DLD1 (cell line): ENCODE data around the gene CHMP3.
"Not testable (repeated sequence)": the region's sequence is repeated elsewhere in the genome, so short reads cannot be mapped to it uniquely, and the experiment has no call there.

Experiments used
- in situ Hi-C: cut with HindIII; loops from 2 replicates; pipeline ENCODE4 v1.10.0; 2017; ENCODE audit warnings: low sequenced_read_pairs

CHMP3 gene

DNA sequence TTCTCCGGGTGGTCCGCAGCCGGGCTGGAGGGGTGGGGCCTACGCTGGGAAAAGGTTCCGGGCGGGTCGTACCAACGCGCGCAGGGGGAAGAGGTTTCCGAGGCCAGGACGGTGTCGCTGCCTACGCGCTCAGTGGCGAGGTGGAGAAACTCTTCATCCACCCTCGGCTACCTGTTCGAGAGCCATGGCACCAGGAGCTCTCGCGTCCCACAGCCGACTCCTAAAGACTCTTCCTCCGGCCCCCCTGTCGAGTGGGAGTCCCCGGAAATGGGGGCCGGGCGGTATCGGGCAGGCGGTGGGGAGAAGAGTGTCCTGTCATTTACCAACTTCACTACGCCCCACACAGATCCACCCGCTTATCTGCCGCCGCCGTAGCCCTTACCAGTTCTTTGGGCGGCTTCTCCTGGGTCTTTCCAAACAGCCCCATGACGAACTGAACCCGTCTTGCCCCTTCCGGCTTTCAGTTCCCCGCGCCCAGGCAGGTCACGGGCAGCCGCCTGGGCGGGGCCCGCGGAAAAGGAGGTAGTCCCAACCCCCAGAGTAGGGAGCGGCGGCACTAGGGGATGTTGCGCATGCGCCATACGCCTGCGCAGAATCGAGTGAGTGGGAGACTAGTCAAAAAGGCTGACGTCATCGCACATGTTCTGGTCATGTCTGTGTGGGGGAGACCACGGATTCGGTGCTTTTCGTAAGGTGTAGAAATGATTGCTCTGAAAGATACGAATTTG is at the start of gene CHMP3:
TSS of gene CHMP3 (minus strand) at position 522 of the 728 bp plus-strand sequence. CDS start at position 427, 95 bp downstream.
- in situ Hi-C loops: no loop called here

DNA sequence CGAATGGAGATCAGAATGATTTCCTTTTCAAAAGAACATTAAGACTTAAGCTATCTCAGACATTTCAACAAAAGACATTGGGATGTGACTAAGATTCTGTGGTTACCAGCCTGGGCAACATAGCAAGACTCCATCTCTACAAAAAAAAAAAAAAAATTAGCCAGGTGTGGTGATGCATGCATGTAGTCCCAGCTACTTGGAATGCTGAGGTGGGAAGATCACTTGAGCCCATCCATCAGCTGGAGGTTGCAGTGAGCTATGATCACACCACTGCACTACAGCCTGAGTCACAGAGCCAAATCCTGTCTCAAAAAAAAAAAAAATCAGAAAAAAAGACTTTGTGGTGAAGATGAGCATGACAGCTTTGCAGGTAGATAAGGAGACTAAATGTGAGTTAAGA is 47.6 kb upstream of the CHMP3 start:
- in situ Hi-C loops: no loop called here

DNA sequence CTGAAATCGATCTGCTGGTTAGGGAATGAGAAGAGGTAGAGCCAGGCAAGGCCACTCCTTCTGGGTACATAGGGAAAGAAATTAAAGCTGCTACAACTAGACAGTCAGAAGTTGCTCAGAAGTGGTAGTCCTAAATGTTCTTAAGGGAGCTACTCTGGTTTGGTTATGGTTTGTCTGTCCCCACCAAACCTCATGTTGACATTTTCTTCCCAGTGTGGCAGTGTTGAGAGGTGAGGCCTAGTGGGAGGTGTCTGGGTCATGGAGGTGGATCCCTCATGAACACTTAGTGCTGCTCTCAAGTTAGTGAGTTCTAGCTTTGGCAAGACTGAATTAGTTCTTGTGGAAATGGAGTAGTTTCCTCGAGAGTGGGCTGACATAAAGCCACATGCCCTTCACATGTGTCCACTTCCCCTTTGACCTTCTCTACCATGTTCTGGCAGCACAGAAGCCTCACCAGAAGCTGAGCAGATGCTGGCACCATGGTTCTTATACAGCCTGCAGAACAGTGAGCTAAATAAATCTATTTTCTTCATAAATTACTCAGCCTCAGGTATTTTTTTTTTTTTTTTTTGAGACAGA is 45.7 kb upstream of the CHMP3 start:
- in situ Hi-C loops: no loop called here

DNA sequence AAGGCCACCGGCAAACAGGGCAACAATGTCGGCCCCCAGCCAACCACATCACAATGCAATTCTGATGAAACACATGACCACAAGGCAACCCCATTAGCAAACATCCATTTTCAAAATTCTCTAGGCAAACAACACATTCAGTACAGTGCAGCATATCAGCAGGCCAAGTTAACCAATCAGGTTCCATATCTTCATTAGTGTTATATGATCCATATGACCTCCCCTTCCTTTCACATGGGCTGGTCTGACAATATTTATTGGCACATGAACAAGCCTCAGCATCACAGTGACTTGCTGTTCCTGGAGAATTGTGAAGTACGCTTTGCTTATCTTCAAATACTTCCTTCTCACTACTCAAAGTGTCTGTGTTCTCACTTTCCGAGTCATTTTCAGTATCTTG is 40.7 kb upstream of the CHMP3 start:
- in situ Hi-C loops: no loop called here

DNA sequence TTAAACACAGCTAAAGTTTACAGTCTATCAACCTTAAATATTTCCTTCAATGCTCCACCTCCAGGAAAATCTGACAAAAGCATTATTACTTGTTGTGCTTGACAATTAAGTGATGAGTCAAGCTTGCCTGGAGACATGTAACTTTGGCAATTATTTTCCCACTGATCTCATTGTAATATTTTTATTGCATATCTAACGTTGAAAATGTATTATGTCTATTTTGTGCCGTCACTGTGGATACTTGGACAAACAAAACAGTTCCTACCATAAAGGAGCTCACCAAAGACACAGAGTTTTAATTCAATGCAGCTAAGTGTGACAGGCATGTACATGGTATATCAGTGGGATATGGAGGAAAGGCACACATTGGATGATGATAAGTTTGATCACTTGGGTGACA is 35.7 kb upstream of the CHMP3 start:
- in situ Hi-C loops: no loop called here

DNA sequence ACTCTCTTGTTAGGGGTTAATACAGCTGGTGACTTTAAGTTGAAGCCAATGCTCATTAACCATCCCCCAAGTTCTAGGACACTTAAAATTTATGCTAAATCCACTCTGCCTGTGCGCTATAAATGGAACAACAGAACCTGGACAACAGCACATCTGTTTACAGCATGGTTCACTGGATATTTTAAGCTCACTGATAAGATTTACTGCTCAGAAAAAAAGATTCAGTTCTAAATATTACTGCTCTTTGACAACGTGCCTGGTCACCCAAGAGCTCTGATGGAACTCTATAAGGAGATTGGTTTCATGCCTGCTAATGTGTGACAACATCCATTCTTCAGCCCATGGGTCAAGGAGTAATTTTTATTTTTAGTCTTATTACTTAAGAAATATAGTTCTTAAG is 32.9 kb upstream of the CHMP3 start:
- in situ Hi-C loops: no loop called here

DNA sequence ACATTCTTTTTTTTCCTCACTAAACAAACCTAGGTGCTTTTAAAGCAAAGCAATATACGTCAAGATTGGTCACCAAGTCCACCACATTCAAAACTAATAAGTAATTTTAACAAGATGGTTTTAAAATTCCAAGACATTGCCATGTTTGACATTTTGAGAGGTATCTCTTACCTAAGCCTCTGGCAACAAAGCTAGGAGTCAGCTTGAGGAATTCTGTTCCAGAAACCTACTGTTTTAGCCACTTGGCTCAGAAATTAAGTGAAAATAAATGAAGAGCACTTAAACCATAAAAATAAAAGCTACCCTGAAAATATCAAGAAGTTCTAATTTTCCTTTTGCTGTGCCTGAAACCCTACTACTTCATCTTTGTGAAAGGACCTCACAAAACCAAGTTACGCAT is 30.0 kb upstream of the CHMP3 start:
- in situ Hi-C loops: no loop called here

DNA sequence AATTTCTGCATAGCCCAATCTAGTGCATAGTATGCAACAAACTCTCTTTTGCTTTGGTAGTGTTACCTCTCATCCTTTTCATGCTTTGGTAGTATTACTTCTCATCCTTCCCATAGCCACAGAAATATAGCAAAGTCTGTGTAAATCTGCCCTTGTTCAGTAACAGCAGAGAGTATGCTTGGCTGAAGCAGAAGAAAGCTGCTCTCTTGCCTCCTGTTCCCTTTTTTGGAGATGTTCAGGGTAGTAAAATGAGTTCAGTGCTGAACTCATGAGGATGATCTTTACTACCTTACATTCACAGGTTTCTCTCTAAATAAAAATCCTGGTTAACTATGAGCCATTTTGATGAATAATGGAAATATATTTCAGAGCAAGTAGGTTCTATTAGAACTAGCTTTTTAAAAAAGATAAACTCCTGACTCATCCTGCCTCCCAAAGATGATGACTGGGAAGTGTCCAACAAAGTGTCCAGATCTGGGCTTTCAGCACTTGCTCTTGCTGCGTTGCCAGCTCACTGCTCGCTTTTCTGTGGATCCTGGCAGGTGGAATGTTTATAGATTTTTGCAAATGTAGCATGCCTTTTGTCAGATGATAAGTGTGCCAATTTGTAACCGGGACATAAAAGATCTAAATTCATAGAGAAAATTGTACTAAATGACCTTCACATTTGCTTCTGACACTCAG is 29.4 kb upstream of the CHMP3 start:
- in situ Hi-C loops: no loop called here

DNA sequence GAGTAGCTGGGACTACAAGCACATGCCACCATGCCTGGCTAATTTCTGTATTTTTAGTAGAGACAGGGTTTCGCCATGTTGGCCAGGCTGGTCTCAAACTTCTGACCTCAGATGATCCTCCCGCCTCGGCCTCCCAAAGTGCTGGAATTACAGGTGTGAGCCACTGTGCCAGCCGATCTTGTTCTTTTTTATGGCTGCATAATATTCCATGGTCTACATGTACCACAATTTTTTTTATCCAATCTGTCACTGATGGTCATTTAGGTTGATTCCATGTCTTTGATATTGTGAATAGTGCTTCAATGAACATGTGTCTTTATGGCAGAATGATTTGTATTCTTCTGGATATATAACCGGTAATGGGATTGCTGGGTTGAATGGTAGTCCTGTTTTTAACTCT is 26.5 kb upstream of the CHMP3 start:
- in situ Hi-C loops: not testable (repeated sequence)

DNA sequence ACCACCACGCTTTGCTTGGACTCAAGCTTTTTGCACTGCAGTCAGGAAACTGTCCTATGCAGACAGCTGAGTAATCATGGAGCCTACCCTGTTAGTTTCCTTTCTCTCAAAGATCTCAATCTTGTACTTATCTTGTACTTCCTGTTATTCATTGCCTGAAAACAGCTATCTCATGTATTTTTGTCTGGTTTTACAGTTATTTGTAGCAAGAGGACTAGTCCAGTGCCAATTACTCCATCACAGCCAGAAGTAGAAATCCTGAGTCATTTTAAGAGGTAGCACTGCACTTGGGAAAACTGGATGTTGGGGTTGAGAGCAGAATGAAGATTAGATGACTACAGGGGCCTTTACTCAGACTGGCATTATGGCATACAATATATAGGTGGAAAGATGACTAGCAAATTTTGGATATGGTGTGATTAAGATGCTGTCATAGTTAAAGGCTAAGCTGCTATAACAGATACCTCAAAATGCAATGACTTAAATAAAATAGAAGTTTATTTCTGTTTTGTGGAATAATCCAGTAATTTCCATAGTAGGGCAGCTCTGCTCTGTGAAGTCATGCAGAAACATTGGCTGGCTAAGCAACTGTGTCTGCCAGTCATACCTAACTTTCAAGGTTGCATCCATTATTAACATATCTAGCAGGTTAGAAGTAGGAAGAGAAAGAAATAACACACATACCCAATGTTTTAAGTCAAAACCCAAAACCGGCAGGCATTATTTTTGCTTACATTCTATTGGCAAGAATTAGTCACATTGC is 21.1 kb upstream of the CHMP3 start:
- in situ Hi-C loops: no loop called here

DNA sequence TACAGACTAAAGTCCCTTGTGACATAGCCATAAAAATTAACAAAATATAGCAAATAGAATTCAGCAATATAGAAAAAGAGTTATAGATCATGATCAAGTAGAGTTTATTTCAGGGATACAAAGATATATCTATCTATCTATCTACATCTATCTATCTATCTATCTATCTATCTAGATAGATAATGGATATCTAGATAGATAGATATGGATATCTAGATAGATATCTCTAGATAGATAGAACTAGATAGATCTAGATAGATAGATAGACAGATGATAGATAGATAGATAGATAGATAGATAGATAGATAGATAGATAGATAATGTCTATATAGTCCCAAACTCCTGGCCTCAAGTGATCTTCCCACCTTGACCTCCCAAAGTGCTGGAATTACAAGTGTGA is 17.3 kb upstream of the CHMP3 start:
- in situ Hi-C loops: no loop called here

DNA sequence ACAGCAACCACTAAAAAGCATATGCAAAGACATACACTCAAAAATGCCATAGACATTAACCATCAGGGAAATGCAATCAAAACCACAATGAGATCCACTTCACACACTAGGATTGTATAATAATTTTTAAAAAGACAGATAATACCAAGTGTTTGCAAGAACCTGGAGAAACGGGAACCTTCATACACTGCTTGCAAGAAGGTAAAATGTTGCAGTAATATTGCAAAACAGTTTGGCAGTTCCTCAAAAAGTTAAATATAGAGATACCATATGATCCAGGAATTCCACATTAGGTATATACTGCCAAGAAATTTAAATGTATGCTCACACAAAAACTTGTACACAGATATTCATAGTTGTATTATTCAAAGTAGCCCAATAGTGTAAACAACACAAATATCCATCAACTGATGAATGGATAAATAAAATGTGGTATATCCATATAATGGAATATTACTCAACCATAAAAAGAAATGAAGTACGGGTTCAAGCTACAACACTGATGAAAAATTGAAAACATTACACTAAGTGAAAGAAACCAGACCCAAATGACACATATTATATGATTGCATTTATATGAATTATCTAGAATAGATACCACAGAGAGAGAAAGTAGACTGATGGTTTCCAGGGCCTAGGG is 14.7 kb upstream of the CHMP3 start:
- in situ Hi-C loops: no loop called here

DNA sequence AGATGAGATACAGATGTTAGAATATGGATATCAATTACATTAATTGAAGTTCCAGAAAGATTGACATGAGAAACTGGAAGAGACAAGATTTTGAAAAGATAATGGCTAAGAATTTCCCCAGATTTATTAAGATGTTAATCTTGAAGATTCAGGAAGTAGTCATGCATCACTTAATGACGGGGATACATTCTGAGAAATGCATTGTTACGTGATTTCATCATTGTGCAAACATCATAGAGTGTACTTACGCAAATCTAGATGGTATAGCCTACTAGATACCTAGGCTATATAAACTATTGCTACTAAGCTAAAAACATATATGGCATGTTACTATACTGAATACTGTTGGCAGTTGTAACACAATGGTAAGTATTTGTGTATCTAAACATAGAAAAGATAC is 6.8 kb upstream of the CHMP3 start:
- in situ Hi-C loops: no loop called here

DNA sequence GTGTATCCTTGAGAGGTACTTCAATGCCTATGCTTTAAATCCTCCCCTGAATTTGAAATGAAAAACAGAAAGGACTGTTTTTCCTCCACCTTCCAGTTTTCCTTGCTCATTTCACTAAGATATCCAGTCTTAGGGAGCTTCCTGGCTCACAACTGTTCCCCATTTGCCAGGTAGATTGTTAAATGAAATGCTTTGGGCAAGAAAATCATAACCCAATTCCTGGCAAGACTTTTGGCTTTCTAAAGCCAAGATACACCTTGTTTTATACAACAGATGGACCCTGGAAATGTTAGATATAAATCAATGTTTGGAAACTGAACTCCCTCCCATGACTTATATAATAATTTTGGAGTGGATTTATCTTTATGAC is 3.6 kb upstream of the CHMP3 start:
- in situ Hi-C loops: no loop called here

DNA sequence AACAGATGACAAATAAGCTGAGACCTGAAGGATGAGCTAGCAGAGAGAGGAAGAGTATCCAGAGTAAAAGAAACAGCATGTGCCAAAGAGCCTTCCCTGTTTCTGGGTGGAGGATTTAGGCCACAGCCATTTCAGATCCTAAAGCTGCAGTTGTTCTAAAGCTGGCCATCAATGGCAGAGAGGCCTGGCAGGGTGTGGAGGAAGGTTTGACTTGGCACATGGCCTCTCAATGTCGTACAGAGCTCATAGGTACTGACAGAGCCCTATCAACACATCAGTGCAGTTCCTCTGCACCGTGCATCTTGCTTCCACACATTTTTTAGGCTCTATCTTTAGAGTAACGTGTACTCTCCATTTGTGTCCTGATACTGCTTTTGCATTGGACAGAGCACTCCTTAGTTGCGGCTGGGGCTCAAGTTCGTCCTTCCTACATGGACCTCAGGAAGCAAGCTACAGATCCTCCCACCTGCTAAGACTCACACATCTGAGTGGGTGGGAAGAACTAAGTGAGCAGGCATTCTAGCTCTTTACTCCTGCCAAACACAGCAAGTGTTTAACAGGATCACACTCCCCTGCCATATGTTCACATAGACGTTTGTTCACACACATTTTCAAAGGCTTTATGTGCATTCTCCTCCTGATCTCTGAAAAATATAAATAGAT is 3.0 kb upstream of the CHMP3 start:
- in situ Hi-C loops: no loop called here

DNA sequence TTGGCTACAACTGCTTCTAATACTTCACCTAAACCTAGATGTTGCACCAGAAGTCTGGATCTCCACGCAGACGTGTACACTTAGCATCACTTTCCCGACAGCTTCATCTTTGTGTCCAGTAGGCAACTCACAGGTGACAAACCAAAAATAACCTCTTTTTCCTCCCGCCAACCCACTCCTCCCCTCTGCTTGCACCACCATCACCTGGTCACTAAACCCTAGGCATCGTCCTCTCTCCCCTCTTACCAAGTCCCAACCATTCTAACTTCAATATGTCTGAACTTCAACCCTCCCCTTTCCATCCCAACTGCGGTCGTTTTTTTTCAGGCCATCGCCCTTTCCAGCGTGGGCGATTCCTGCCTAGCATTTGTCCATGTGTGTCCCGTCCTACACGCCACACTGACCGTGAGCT is 413 bp upstream of the CHMP3 start:
- in situ Hi-C loops: no loop called here

DNA sequence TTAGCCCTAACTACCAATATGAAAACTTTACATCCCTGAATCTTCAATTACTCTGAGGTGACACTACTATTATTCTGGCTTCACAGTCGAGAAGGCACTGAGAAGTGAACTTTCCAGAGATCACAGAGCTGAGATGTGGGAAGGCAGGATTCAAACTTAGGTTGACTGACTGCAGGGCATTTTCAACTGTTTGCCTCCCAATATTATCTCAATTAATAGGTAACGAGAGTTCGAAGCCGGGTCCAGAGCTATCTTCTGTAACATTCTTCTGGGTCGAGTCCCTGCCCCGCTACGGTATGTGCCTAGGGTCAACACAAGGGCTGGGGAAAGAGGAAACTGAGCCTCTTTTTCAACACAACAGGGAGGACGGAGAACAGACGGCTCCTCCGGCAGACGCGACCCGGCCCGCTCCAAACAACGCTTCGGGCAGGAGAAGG is 740 bp downstream of the CHMP3 start:
- in situ Hi-C loops: no loop called here

DNA sequence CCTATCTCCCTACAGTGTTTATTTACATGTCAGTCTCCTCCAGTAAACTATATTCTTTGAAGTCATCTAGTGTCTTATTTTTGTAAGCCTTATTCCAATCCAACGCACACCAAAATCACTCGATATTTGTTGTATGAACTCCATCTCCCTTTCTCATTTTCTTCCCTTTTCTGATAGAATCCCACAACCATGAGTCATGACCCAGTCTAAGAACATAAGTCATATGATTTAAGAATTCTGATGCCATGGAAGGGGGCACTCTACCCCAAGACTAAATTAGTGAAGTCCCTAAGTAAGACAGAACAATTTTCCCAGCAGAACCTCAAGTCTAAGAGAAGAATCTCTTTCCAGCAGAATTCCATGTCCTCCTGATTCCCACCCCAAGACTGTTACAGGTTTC is 5.4 kb downstream of the CHMP3 start:
- in situ Hi-C loops: no loop called here

DNA sequence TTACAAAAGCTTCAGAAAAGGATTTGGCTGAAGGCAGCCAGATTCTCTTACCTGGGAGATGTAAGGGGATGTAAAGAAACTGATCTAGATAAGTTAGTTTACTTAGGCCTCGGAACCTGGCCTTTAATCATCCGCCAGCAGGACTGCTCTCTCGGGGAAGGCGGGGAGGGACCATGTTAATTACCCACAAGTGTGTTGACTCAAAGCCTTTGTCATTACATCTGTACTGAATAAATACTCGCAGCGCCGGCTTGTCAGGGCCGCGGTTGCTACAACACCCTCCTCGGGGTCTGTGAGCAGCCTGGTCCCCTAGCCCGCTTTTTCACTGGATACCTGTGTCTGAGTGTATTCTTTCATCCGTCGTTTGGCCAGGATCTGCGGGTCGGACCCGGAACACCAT is 6.7 kb downstream of the CHMP3 start:
- in situ Hi-C loops: no loop called here

DNA sequence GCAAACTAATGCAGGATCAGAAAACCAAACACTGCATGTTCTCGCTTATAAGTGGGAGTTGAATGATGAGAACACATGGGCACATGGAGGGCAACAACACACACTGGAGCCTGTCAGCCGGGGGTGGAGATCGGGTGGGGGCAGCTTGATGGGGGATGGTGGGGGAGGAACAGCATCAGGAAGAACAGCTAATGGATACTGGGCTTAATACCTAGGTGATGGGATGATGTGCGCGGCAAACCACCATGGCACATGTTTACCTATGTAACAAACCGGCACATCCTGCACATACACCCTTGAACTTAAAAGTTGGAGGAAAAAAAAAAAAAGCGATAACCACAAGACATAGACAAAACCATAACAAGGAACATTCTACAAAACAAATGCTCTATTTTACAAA is 10.4 kb downstream of the CHMP3 start:
- in situ Hi-C loops: no loop called here
